Effector memory CD8-positive, alpha-beta T cell (primary cell): Measurements from ENCODE around the gene BRI3.

ENCODE experiments used
- ATAC-seq: fragments of 150-1000 bp; cut with Tn5 transposase; replicated peaks from 2 replicates; pipeline ENCODE4 v1.10.0; 2021; ENCODE audit warnings: mild to moderate bottlenecking, moderate library complexity
- DNase-seq, 3 experiments: peaks; one replicate each; pipeline ENCODE4 v3.0.0; 2021
- H3K27ac Mint-ChIP-seq, 2 donors: one replicate each; pipeline ENCODE4 v1.8.0; 2022; ENCODE audit warnings: mild to moderate bottlenecking in 2 of 2, mixed read lengths in 2 of 2, moderate library complexity in 2 of 2
- H3K27me3 Mint-ChIP-seq, 2 donors: one replicate each; pipeline ENCODE4 v1.8.0; 2022; ENCODE audit warnings: mixed read lengths in 2 of 2
- H3K36me3 Mint-ChIP-seq: one replicate; pipeline ENCODE4 v1.8.0; 2022; ENCODE audit warnings: mild to moderate bottlenecking, moderate library complexity, mixed read lengths; ENCODE audit not compliant: insufficient read depth
- H3K4me1 Mint-ChIP-seq, 2 donors: one replicate each; pipeline ENCODE4 v1.8.0; 2022; ENCODE audit warnings: low read depth in 2 of 2, mixed read lengths in 2 of 2
- H3K4me3 Mint-ChIP-seq, 2 donors: one replicate each; pipeline ENCODE4 v1.8.0; 2022; ENCODE audit warnings: mild to moderate bottlenecking in 2 of 2, mixed read lengths in 2 of 2, moderate library complexity in 2 of 2
- H3K9me3 Mint-ChIP-seq, 2 donors: one replicate each; pipeline ENCODE4 v1.8.0; 2022; ENCODE audit warnings: mixed read lengths in 2 of 2
- total RNA-seq, 9 experiments: gene quantifications; one replicate each; lab custom pipeline; 2026; lab: John Stamatoyannopoulos, UW

Gene BRI3, protein sequence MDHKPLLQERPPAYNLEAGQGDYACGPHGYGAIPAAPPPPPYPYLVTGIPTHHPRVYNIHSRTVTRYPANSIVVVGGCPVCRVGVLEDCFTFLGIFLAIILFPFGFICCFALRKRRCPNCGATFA
- total RNA-seq = 14.0 to 28.0 (median 16.8) reads per million in 9 experiments

- peaks cover 21 to 28% of the 10 kb centered on the region in 2 donors for H3K4me1 Mint-ChIP-seq
- peak within 1 kb of the TSS; percentile 83 to 90 for H3K27ac Mint-ChIP-seq
- peak within 1 kb of the TSS; percentile 85 to 89 for H3K4me3 Mint-ChIP-seq
- H3K27me3 Mint-ChIP-seq = no peaks in the 10 kb centered on the region
- H3K9me3 Mint-ChIP-seq = no peaks in the 10 kb centered on the region
- H3K36me3 Mint-ChIP-seq = peaks cover 16% of the 10 kb centered on the region
- ATAC-seq (peak; percentile 79), DNase-seq (peak; percentile 75 to 83 (median 80))
These were observed at the start of gene BRI3 for GRCh38 chr7:98280791-98281756. Gene BRI3 (plus strand): TSS chr7:98281686. CDS start chr7:98281796, 110 bp downstream.

DNA sequence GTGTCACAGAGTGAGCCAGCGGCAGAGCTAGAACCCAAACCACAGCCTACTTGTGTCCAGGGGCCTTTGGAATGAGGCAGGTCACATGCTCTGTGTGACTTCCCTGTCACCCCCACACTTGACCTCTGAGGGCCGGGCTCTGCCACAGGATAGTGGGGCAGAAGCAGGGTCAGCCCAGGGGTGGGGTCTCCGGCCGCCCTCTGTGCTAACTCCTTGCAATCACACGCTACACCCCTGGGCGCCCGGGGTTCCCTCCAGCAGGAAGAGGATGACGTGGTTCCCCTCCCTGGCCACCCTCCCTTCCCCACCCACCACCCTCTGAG is 49.3 kb upstream of the BRI3 start:
- Mint-ChIP-seq H3K9me3 (no peaks in the 10 kb centered on the region), H3K27ac (no peak overlapping the region), H3K4me1 (no peaks in the 10 kb centered on the region), H3K36me3 (peaks cover 14% of the 10 kb centered on the region), H3K4me3 (no peak overlapping the region), H3K27me3 (no peaks in the 10 kb centered on the region)
- DNase-seq (no peak), ATAC-seq (no peak)

GRCh38 chr7:98232799-98233198 is 48.7 kb upstream of the BRI3 start:
- no peak for DNase-seq
- peaks cover 11% of the 10 kb centered on the region for H3K36me3 Mint-ChIP-seq
- no peak for ATAC-seq
- no peaks in the 10 kb centered on the region for H3K9me3 Mint-ChIP-seq
- no peak overlapping the region for H3K27ac Mint-ChIP-seq
- no peak overlapping the region for H3K4me3 Mint-ChIP-seq
- no peaks in the 10 kb centered on the region for H3K4me1 Mint-ChIP-seq
- no peaks in the 10 kb centered on the region for H3K27me3 Mint-ChIP-seq

- DNase-seq (no peak), ATAC-seq (no peak)
- Mint-ChIP-seq H3K4me1 (no peaks in the 10 kb centered on the region), H3K36me3 (peaks cover 9% of the 10 kb centered on the region), H3K27me3 (no peaks in the 10 kb centered on the region), H3K27ac (peak overlapping the region in 1 of 2 donors; percentile 41), H3K9me3 (no peaks in the 10 kb centered on the region), H3K4me3 (no peak overlapping the region)
These were observed 48.0 kb upstream of the BRI3 start for GRCh38 chr7:98233219-98234070.

DNA sequence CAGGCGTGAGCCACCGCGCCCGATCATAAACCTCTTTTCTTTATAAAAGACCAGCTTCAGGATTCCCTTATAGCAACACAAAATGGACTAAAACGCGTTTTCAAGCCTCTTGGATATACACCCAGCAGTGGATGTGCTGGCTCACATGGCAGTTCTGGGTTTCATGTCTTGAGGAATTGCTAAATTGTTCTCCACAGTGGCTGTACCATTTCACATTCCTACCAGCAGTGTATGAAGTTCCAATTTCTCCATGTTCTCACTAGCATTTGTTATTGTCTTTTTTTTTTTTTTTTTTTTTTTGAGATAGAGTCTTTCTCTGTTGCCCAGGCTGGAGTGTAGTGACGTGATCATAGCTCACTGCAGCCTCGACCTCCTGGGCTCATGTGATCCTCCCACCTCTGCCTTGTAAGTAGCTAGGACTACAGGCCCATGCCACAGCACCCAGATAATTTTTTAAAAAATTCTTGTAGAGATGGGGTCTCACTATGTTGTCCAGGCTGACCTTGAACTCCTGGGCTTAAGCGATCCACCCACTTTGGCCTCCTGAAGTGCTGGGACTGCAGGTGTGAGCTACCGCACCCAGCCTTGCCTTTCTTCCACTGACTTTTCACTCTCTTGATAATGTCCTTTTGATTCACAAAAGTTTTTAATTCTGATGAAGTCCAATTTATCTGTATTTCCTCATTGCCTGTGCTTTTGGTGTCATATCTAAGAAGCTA is 46.9 kb upstream of the BRI3 start:
- H3K36me3 Mint-ChIP-seq = peaks cover 20% of the 10 kb centered on the region
- DNase-seq (no peak), ATAC-seq (no peak)
- H3K27me3 Mint-ChIP-seq = no peaks in the 10 kb centered on the region
- H3K4me3 Mint-ChIP-seq = no peak overlapping the region
- peak overlapping the region in 1 of 2 donors; percentile 41 for H3K27ac Mint-ChIP-seq
- H3K9me3 Mint-ChIP-seq = no peaks in the 10 kb centered on the region
- no peaks in the 10 kb centered on the region for H3K4me1 Mint-ChIP-seq

DNA sequence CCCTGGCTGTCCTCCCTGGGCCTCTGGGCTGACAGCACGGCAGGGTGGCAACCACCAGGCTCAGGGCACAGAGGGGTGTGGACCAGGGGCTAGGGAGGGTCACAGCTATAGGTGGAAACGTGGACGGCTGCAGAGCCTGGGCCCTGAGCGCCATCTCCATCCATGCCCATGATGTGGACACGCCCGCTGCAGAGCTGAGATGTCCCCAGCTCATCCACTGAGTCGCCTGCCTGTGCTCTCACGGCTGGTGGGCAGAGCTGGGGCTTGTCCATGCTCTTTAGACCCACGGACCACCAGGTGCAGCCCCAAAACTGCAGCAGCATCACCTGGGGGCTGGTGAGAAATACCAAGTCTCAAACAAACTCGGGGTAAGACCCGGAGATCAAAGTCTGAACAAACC is 45.6 kb upstream of the BRI3 start:
- peaks cover 19% of the 10 kb centered on the region for H3K36me3 Mint-ChIP-seq
- ATAC-seq = no peak
- peak overlapping the region in 1 of 2 donors; percentile 15 for H3K27ac Mint-ChIP-seq
- DNase-seq = no peak
- no peak overlapping the region for H3K4me3 Mint-ChIP-seq
- H3K9me3 Mint-ChIP-seq = no peaks in the 10 kb centered on the region
- H3K4me1 Mint-ChIP-seq = no peaks in the 10 kb centered on the region
- no peaks in the 10 kb centered on the region for H3K27me3 Mint-ChIP-seq

- Mint-ChIP-seq H3K4me3 (no peak overlapping the region), H3K27ac (peak overlapping the region in 1 of 2 donors; percentile 15), H3K4me1 (peaks cover 0 to 3% of the 10 kb centered on the region in 2 donors), H3K36me3 (peaks cover 19% of the 10 kb centered on the region), H3K9me3 (no peaks in the 10 kb centered on the region), H3K27me3 (no peaks in the 10 kb centered on the region)
- ATAC-seq (no peak), DNase-seq (no peak)
These were observed 44.9 kb upstream of the BRI3 start for GRCh38 chr7:98236355-98237185.

- DNase-seq = no peak
- Mint-ChIP-seq H3K9me3 (no peaks in the 10 kb centered on the region), H3K36me3 (peaks cover 17% of the 10 kb centered on the region), H3K4me1 (peaks cover 0 to 3% of the 10 kb centered on the region in 2 donors), H3K4me3 (no peak overlapping the region), H3K27ac (no peak overlapping the region), H3K27me3 (no peaks in the 10 kb centered on the region)
- ATAC-seq = no peak
These were observed 43.4 kb upstream of the BRI3 start for GRCh38 chr7:98238076-98238475.

- H3K4me1 Mint-ChIP-seq = peaks cover 0 to 3% of the 10 kb centered on the region in 2 donors
- ATAC-seq = no peak
- H3K27me3 Mint-ChIP-seq = no peaks in the 10 kb centered on the region
- peaks cover 22% of the 10 kb centered on the region for H3K36me3 Mint-ChIP-seq
- H3K27ac Mint-ChIP-seq = peak overlapping the region in 1 of 2 donors; percentile 10
- H3K9me3 Mint-ChIP-seq = no peaks in the 10 kb centered on the region
- DNase-seq = no peak
- H3K4me3 Mint-ChIP-seq = no peak overlapping the region
These were observed 42.5 kb upstream of the BRI3 start for GRCh38 chr7:98238976-98239375.

GRCh38 chr7:98240961-98241673 is 40.4 kb upstream of the BRI3 start:
- DNase-seq (no peak), ATAC-seq (no peak)
- peaks cover 22% of the 10 kb centered on the region for H3K36me3 Mint-ChIP-seq

GRCh38 chr7:98241674-98242241 is 39.7 kb upstream of the BRI3 start:
- DNase-seq (no peak), ATAC-seq (no peak)
- H3K27me3 Mint-ChIP-seq = no peaks in the 10 kb centered on the region
- no peak overlapping the region for H3K4me3 Mint-ChIP-seq
- peaks cover 1 to 3% of the 10 kb centered on the region in 2 donors for H3K4me1 Mint-ChIP-seq
- H3K27ac Mint-ChIP-seq = peak overlapping the region in 1 of 2 donors; percentile 17
- no peaks in the 10 kb centered on the region for H3K9me3 Mint-ChIP-seq
- peaks cover 22% of the 10 kb centered on the region for H3K36me3 Mint-ChIP-seq

More at GRCh38 chr7:98240961-98241673, 40.4 kb upstream of the BRI3 start:
- no peaks in the 10 kb centered on the region for H3K9me3 Mint-ChIP-seq
- peak overlapping the region in 1 of 2 donors; percentile 17 for H3K27ac Mint-ChIP-seq
- no peak overlapping the region for H3K4me3 Mint-ChIP-seq
- peaks cover 1 to 3% of the 10 kb centered on the region in 2 donors for H3K4me1 Mint-ChIP-seq
- no peaks in the 10 kb centered on the region for H3K27me3 Mint-ChIP-seq
